H1 (cell line): ENCODE data around the gene NEU4. TPM values are rescaled to one million over a fixed set of nuclear protein-coding genes. Genes with fewer than 3 reads are reported as not detected.

ENCODE experiments used
- BRCA1 ChIP-seq: IDR thresholded peaks from 2 replicates; pipeline ENCODE4 v1.6.1; 2012; ENCODE audit warnings: low read depth, low read length, improper control_type of control experiment
- CHD7 ChIP-seq: fragments of 300-600 bp; sonication (generic); IDR thresholded peaks from 2 replicates; pipeline ENCODE4 v1.7.1; 2012; ENCODE audit warnings: low read length, moderate library complexity, mild to moderate bottlenecking, inconsistent platforms; ENCODE audit not compliant: insufficient replicate concordance
- CTCF ChIP-seq, 3 experiments: IDR thresholded peaks; 1 replicate in 2 of 3; 2 replicates in 1 of 3; pipeline versions ENCODE4 v1.5.1 to v1.6.1; 2011; ENCODE audit warnings: low read length in 3 of 3, mild to moderate bottlenecking in 3 of 3, inconsistent platforms in 2 of 3, low read depth in 1 of 3, moderate library complexity in 1 of 3; ENCODE audit not compliant: insufficient read depth in 1 of 3; ENCODE audit errors: control extremely low read depth in 1 of 3
- RFX5 ChIP-seq: IDR thresholded peaks from 2 replicates; pipeline ENCODE4 v1.6.1; 2011; ENCODE audit warnings: low read depth, low read length, improper control_type of control experiment, borderline replicate concordance
- TEAD4 ChIP-seq: IDR thresholded peaks from 2 replicates; pipeline ENCODE4 v1.6.1; 2012; ENCODE audit warnings: low read depth, low read length, inconsistent platforms, mixed read lengths
- polyA plus RNA-seq, 7 experiments: library from polyadenylated mRNA; depleted of rRNA in 3 of 7; stranded (reverse) in 5 of 7; unstranded in 2 of 7; fragments of >200 nt in 5 of 7; fragments of 200-250 nt in 2 of 7; gene quantifications; 1 replicate in 5 of 7; 2 replicates in 1 of 7; 4 replicates in 1 of 7; pipeline versions ENCODE4 v1.2.1 to v1.2.3, GENCODE V29; 2011 to 2013; ENCODE audit warnings: missing spikeins in 2 of 7, mixed read lengths in 2 of 7
- total RNA-seq: library from RNA; stranded (reverse); fragmentation: NEBNext Ultra II Directional; extraction: Animal tissue kit (Norgen Biotek cat#: 25700); gene quantifications from 2 replicates; pipeline ENCODE4 v1.2.1, GENCODE V29; 2021

NEU4 gene
- total and polyA plus RNA-seq, 2 of the 8 experiments (the other 6 are each of a cell fraction or from before 2014, with no cell fraction given): 0.32 to 0.50 TPM

GRCh38 chr2:241762321-241762932 is 46.6 kb upstream of the NEU4 start (continued):
- TF ChIP-seq CTCF (IDR thresholded peaks at IDR 0.05; ENCODE audit: control extremely low read depth in 1 of 3, insufficient read depth in 1 of 3, low read depth in 1 of 3, low read length in 3 of 3) (no peak), TEAD4 (no peak), CHD7 (no peak), BRCA1 (no peak), RFX5 (no peak)
